Putamen (tissue), 1 donor: Measurements from ENCODE around the gene RAC2.

ENCODE experiments used
- DNase-seq: peaks from one replicate; pipeline ENCODE4 v3.0.0-alpha.2; 2016; ENCODE audit warnings: low spot score

The RAC2 gene

GRCh38 chr22:37187552-37187890 is 56.5 kb downstream of the RAC2 start:
- DNase-seq, result no peak

GRCh38 chr22:37186997-37187522 is 57.0 kb downstream of the RAC2 start:
- no peak for DNase-seq

GRCh38 chr22:37186228-37186996 is 57.7 kb downstream of the RAC2 start:
- DNase-seq, result no peak

- no peak for DNase-seq
These were observed 58.3 kb downstream of the RAC2 start for GRCh38 chr22:37185646-37186227.

- DNase-seq, result no peak
These were observed 59.1 kb downstream of the RAC2 start for GRCh38 chr22:37184816-37185541.

- DNase-seq, result no peak
These were observed 59.7 kb downstream of the RAC2 start for GRCh38 chr22:37184380-37184755.

GRCh38 chr22:37183432-37184379 is 60.4 kb downstream of the RAC2 start:
- DNase-seq, result no peak

GRCh38 chr22:37182949-37183245 is 61.2 kb downstream of the RAC2 start:
- DNase-seq, result no peak

GRCh38 chr22:37182101-37182948 is 61.7 kb downstream of the RAC2 start:
- no peak for DNase-seq

GRCh38 chr22:37181681-37182080 is 62.4 kb downstream of the RAC2 start:
- no peak for DNase-seq

GRCh38 chr22:37180531-37181231 is 63.4 kb downstream of the RAC2 start:
- DNase-seq, result no peak

- no peak for DNase-seq
These were observed 64.2 kb downstream of the RAC2 start for GRCh38 chr22:37179622-37180420.

- DNase-seq, result no peak
These were observed 65.0 kb downstream of the RAC2 start for GRCh38 chr22:37179126-37179470.

- DNase-seq, result no peak
These were observed 65.5 kb downstream of the RAC2 start for GRCh38 chr22:37178350-37179125.

GRCh38 chr22:37177755-37178154 is 66.3 kb downstream of the RAC2 start:
- no peak for DNase-seq

GRCh38 chr22:37177221-37177620 is 66.8 kb downstream of the RAC2 start:
- no peak for DNase-seq

GRCh38 chr22:37176464-37177061 is 67.5 kb downstream of the RAC2 start:
- DNase-seq, result no peak

- DNase-seq, result no peak
These were observed 68.4 kb downstream of the RAC2 start for GRCh38 chr22:37175414-37176281.
